Vagina (tissue), 2 donors: Measurements from ENCODE around the gene FEZF1. TPM values are rescaled to one million over a fixed set of nuclear protein-coding genes. Genes with fewer than 3 reads are reported as not detected.

Source experiments
- DNase-seq, 2 donors: peaks; one replicate each; pipeline ENCODE4 v3.0.0-alpha.2; 2017; ENCODE audit errors: extremely low spot score in 2 of 2
- H3K27ac ChIP-seq: fragments of 200-600 bp; sonication (generic); one replicate; pipeline ENCODE4 v1.5.1; 2019
- H3K27me3 ChIP-seq: fragments of 200-600 bp; sonication (generic); one replicate; pipeline ENCODE4 v1.5.1; 2019
- H3K36me3 ChIP-seq, 2 donors: fragments of 200-600 bp; sonication (generic); one replicate each; pipeline ENCODE4 v1.5.1; 2017 to 2019
- H3K4me1 ChIP-seq: fragments of 200-600 bp; sonication (generic); one replicate; pipeline ENCODE4 v1.5.1; 2019
- H3K4me3 ChIP-seq, 2 donors: fragments of 200-600 bp; sonication (generic); 1 replicate in 1 of 2; 2 replicates in 1 of 2; pipeline ENCODE4 v1.5.1; 2016 to 2019
- H3K9me3 ChIP-seq: fragments of 200-600 bp; sonication (generic); one replicate; pipeline ENCODE4 v1.5.1; 2019
- CTCF ChIP-seq, 3 experiments: fragments of 450-650 bp in 2 of 3; fragments of 200-600 bp in 1 of 3; sonication (generic) in 1 of 3; IDR thresholded peaks; one replicate each; pipeline ENCODE4 v1.5.1; 2017 to 2019; ENCODE audit warnings: antibody characterized with exemption in 3 of 3, mild to moderate bottlenecking in 2 of 3, moderate library complexity in 2 of 3
- POLR2A ChIP-seq, 2 donors: fragments of 450-650 bp; IDR thresholded peaks; one replicate each; pipeline ENCODE4 v1.6.1; 2017; ENCODE audit warnings: antibody characterized with exemption in 2 of 2, mild to moderate bottlenecking in 2 of 2, moderate library complexity in 2 of 2
- POLR2AphosphoS5 ChIP-seq, 2 donors: sonication (generic); formaldehyde crosslinking; IDR thresholded peaks; one replicate each; pipeline ENCODE4 v1.9.0; 2017; ENCODE audit warnings: antibody characterized with exemption in 2 of 2, mild to moderate bottlenecking in 2 of 2, low read depth in 1 of 2; ENCODE audit not compliant: insufficient read depth in 1 of 2
- intact Hi-C: fragments of 100-400 bp; cut with DNase I; formaldehyde crosslinking; loops from one replicate; pipeline ENCODE4 v1.15.1; 2023
- total RNA-seq: library from RNA; depleted of rRNA; stranded (reverse); fragments of >200 nt; gene quantifications from one replicate; pipeline ENCODE4 v1.2.3, GENCODE V29; 2016

Gene FEZF1
- total RNA-seq, 1 donor from 2014 or later, result not detected

- Histone ChIP-seq H3K9me3 (no peaks in the 10 kb centered on the region), H3K27ac (no peak overlapping the region), H3K36me3 (no peaks in the 10 kb centered on the region), H3K27me3 (no peaks in the 10 kb centered on the region), H3K4me3 (no peak overlapping the region), H3K4me1 (no peaks in the 10 kb centered on the region)
- DNase-seq, result no peak
- TF ChIP-seq POLR2A (IDR thresholded peaks at IDR 0.05) (no peak), CTCF (IDR thresholded peaks at IDR 0.05) (no peak), POLR2AphosphoS5 (IDR thresholded peaks at IDR 0.05; ENCODE audit: insufficient read depth in 1 of 2, low read depth in 1 of 2) (no peak)
- intact Hi-C loops, result no loop called here
These were observed 44.2 kb downstream of the FEZF1 start for GRCh38 chr7:122260336-122260735.

GRCh38 chr7:122258971-122259370 lies 45.6 kb downstream of the FEZF1 start:
- Histone ChIP-seq H3K27me3 (no peaks in the 10 kb centered on the region), H3K4me3 (no peak overlapping the region), H3K27ac (no peak overlapping the region), H3K4me1 (no peaks in the 10 kb centered on the region), H3K9me3 (no peaks in the 10 kb centered on the region), H3K36me3 (no peaks in the 10 kb centered on the region)
- intact Hi-C loops, result no loop called here
- no peak for DNase-seq
- no peak for TF ChIP-seq POLR2AphosphoS5 (IDR thresholded peaks at IDR 0.05; ENCODE audit: insufficient read depth in 1 of 2, low read depth in 1 of 2)
- TF ChIP-seq POLR2A (IDR thresholded peaks at IDR 0.05), result no peak
- no peak for TF ChIP-seq CTCF (IDR thresholded peaks at IDR 0.05)

DNA sequence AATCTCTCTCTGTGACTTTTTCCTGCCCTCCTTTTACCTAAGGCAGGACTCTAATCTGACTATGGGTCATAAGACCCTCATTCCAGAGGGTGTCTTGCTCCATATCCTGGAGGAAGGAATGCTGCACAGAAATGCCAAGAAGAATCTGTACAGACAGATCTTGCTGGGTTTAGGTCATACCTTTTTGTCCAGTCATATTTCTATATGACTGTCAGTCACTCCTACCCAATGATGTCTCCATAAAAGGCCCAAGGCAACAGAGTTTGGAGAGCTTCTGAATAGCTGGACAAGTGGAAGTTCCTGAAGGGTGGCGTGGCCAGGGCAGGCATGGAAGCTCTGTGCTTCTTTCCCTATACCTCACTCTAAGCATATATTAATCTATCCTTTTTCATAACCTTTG lies 47.5 kb downstream of the FEZF1 start:
- Histone ChIP-seq H3K4me3 (no peak overlapping the region), H3K27ac (no peak overlapping the region), H3K36me3 (no peaks in the 10 kb centered on the region), H3K27me3 (no peaks in the 10 kb centered on the region), H3K4me1 (no peaks in the 10 kb centered on the region), H3K9me3 (no peaks in the 10 kb centered on the region)
- TF ChIP-seq POLR2A (IDR thresholded peaks at IDR 0.05) (no peak), CTCF (IDR thresholded peaks at IDR 0.05) (no peak), POLR2AphosphoS5 (IDR thresholded peaks at IDR 0.05; ENCODE audit: insufficient read depth in 1 of 2, low read depth in 1 of 2) (no peak)
- intact Hi-C loops, result no loop called here
- DNase-seq, result no peak

GRCh38 chr7:122256046-122256445 lies 48.5 kb downstream of the FEZF1 start:
- no peak for TF ChIP-seq CTCF (IDR thresholded peaks at IDR 0.05)
- no peak for TF ChIP-seq POLR2AphosphoS5 (IDR thresholded peaks at IDR 0.05; ENCODE audit: insufficient read depth in 1 of 2, low read depth in 1 of 2)
- TF ChIP-seq POLR2A (IDR thresholded peaks at IDR 0.05), result no peak
- no peaks in the 10 kb centered on the region for H3K27me3 ChIP-seq
- no peaks in the 10 kb centered on the region for H3K9me3 ChIP-seq
- intact Hi-C loops, result no loop called here
- DNase-seq, result no peak
- no peaks in the 10 kb centered on the region for H3K36me3 ChIP-seq
- H3K27ac ChIP-seq, result no peak overlapping the region
- no peaks in the 10 kb centered on the region for H3K4me1 ChIP-seq
- H3K4me3 ChIP-seq, result no peak overlapping the region

DNA sequence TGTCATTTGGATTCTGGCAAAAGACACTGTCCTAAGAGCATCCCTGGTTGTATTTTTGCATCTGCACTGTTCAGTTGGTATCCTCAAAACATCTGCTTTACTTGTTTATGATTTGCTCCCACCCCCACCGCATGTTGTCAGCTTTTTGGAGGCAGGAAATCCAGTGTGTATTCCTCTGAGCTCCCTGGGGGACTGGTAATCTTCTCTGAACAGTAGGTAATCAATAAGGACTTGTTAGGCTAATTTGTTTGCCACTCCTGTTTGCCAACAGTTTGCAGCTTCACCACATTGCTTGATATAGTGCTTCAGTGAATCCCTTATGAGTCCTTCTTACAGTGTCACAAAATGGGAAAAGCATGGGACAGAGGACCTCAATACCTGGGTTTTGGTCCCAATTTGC lies 49.1 kb downstream of the FEZF1 start:
- Histone ChIP-seq H3K4me1 (no peaks in the 10 kb centered on the region), H3K27me3 (no peaks in the 10 kb centered on the region), H3K36me3 (no peaks in the 10 kb centered on the region), H3K4me3 (no peak overlapping the region), H3K9me3 (no peaks in the 10 kb centered on the region), H3K27ac (no peak overlapping the region)
- no peak for DNase-seq
- TF ChIP-seq CTCF (IDR thresholded peaks at IDR 0.05) (no peak), POLR2A (IDR thresholded peaks at IDR 0.05) (no peak)
- intact Hi-C loops, result no loop called here

Other genes starting within 250 kb of the FEZF1 start
- 34.4 TPM for gene AASS, start 160.5 kb downstream of the FEZF1 start, total RNA-seq